Ectodermal cell (in vitro differentiated cells): ENCODE measurements around the gene TMEM198. TPM values are rescaled to one million over a fixed set of nuclear protein-coding genes. Genes with fewer than 3 reads are reported as not detected.

Source experiments
- H3K27ac ChIP-seq: 2 replicates; pipeline ENCODE4 v1.7.0; 2013; ENCODE audit warnings: mild to moderate bottlenecking, low read depth, low read length; ENCODE audit not compliant: insufficient read depth, poor library complexity, severe bottlenecking
- H3K27me3 ChIP-seq: 2 replicates; pipeline ENCODE4 v1.7.0; 2013; ENCODE audit warnings: mild to moderate bottlenecking, low read length; ENCODE audit not compliant: insufficient read depth, control insufficient read depth, poor library complexity, severe bottlenecking
- H3K36me3 ChIP-seq: one replicate; pipeline ENCODE4 v1.7.0; 2013; ENCODE audit warnings: low read length; ENCODE audit not compliant: control insufficient read depth, insufficient read depth
- H3K4me1 ChIP-seq: one replicate; pipeline ENCODE4 v1.7.0; 2013; ENCODE audit warnings: low read length; ENCODE audit not compliant: control insufficient read depth, insufficient read depth
- H3K4me3 ChIP-seq: 2 replicates; pipeline ENCODE4 v1.7.0; 2013; ENCODE audit warnings: low read depth, low read length, control low read depth; ENCODE audit not compliant: insufficient read depth
- H3K9me3 ChIP-seq: 2 replicates; pipeline ENCODE4 v1.7.0; 2013; ENCODE audit warnings: mild to moderate bottlenecking, low read length, moderate library complexity; ENCODE audit not compliant: control insufficient read depth
- WGBS, 2 experiments: methylation state at CpG; one replicate each; pipeline ENCODE4 v1.1.7; 2013; ENCODE audit warnings: missing lambda C conversion rate in 2 of 2; 5-methylcytosine and 5-hydroxymethylcytosine counted together
- polyA plus RNA-seq, 4 experiments: library from polyadenylated mRNA; stranded (reverse); fragments of 50-300 nt; gene quantifications; one replicate each; pipeline ENCODE4 v1.2.3, GENCODE V29; 2013

Gene TMEM198, protein sequence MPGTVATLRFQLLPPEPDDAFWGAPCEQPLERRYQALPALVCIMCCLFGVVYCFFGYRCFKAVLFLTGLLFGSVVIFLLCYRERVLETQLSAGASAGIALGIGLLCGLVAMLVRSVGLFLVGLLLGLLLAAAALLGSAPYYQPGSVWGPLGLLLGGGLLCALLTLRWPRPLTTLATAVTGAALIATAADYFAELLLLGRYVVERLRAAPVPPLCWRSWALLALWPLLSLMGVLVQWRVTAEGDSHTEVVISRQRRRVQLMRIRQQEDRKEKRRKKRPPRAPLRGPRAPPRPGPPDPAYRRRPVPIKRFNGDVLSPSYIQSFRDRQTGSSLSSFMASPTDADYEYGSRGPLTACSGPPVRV
- 1.6 TPM for polyA plus RNA-seq (2013, experiment 1 of 4)
- 2.7 TPM for polyA plus RNA-seq (2013, experiment 2 of 4)
- 2.7 TPM for polyA plus RNA-seq (2013, experiment 3 of 4)
- polyA plus RNA-seq (2013, experiment 4 of 4): 2.8 TPM

DNA sequence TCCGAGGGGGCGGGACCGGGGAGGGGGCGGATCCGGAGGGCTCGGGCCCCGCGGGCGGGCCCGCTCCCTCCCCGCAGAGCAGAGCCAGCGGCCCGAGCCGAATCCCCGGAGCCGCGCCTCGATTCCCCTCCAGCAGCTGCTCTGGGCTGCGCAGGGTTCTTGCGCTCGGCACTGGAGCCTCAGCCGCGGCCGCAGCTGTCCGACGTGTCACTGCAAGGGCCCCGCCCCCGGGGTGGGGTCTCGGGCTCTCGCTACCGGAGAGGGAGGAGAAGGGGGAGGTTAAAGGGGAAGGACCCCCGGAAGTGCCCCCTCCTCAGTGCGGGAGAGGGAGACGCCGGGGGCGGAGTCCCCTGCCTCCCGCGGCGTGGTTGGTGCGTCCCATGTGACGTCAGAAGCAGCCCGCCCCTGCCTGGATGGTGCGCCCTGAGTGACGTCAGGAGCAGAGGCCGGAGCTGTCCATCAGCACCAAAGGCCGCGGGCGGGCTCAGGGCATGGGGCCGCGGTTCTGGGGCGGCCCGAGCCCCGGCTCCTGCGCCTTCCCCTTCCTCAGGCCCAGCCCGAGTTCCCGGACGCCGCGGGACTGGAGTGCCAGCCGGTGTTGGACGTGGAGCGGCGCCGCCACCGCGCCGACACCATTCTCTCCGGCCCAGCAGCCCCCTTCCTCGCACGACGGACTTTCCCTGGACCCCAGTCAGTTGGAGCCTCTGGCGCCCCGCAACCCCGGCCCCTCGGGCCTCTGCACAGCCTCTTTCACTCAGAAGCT, at the start of gene TMEM198, which contains the start of gene CHPF:
Gene TMEM198 (plus strand): TSS at position 433 of the 763 bp plus-strand sequence. CDS start 700 bp downstream, outside the sequence.
Gene CHPF (minus strand): TSS at position 214 of the 763 bp plus-strand sequence. CDS start 271 bp downstream, outside the sequence.
- Histone ChIP-seq H3K27me3 (peaks cover 34% of the 10 kb centered on the region), H3K9me3 (no peaks in the 10 kb centered on the region), H3K4me1 (peaks cover 16% of the 10 kb centered on the region), H3K4me3 (peak within 1 kb of the TSS; percentile 80), H3K27ac (peak within 1 kb of the TSS; percentile 36), H3K36me3 (no peaks in the 10 kb centered on the region)
- WGBS, 2 experiments: 0 to 1% methylated on average over 75 of the region's 75 CpGs

DNA sequence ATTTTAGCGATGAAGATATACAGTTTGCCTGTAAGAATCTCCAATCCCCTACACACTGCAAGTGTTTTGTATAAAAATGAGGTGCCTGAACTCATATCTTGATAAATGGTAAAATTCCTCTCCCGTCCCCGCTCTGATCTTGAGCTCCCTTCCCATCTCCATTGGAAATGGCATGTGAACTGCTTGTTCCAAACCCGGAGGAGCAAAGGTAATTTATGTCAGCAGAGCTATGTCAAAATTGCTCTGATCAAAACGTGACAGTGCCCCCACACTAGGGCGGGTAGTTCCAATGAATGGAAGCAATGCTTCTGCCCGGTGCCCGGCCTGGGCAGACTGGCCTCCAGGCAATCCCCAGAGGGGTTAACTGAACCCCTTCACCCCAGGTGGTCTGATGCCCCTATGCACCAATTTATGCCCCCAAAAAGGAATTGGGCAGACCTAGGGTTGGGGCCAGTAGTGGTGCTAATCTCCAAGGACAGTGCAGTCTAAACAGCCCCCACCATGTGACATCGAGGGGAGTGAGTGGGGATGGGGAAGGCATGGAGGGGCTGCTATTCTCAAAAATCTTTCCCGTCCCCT, 48.8 kb upstream of the TMEM198 start:
- Histone ChIP-seq H3K27me3 (peaks cover 61% of the 10 kb centered on the region), H3K9me3 (no peaks in the 10 kb centered on the region), H3K27ac (no peak overlapping the region), H3K36me3 (no peaks in the 10 kb centered on the region), H3K4me1 (peaks cover 19% of the 10 kb centered on the region), H3K4me3 (no peak overlapping the region)
- 53% methylated on average over 10 of the region's 10 CpGs for WGBS, 2 experiments

DNA sequence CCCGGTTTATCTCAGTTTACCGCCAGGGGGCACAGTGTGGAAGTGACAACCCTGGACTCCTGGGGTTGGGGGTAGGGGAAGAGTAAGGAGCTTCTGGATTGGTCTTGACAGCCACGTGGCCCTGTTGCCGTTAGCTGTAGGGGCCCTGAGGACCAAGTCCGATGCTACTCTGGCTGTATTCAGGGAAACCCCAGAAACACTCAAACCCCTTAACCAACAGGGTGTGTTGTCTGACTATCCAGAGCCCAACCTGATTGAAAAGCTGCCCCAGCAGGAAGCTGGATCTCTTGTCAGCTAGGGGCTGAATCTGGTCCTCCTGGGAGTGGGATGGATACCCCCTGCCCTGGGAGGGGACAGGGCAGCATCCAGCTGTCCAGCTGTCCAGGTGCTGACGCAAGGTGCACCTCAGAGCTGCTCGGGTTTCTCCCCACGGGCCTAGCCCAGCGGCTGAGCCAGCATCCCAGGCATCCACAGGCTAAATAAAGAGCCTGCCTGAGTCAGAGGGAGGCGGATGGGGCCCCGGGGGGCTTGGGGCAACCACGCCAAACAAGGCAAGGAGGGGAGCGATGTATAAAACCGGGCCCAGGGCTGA, 48.2 kb upstream of the TMEM198 start:
- Histone ChIP-seq H3K4me3 (no peak overlapping the region), H3K4me1 (peaks cover 20% of the 10 kb centered on the region), H3K27ac (no peak overlapping the region), H3K27me3 (peaks cover 61% of the 10 kb centered on the region), H3K36me3 (no peaks in the 10 kb centered on the region), H3K9me3 (no peaks in the 10 kb centered on the region)
- 32 to 33% methylated on average over 14 of the region's 14 CpGs for WGBS, 2 experiments

DNA sequence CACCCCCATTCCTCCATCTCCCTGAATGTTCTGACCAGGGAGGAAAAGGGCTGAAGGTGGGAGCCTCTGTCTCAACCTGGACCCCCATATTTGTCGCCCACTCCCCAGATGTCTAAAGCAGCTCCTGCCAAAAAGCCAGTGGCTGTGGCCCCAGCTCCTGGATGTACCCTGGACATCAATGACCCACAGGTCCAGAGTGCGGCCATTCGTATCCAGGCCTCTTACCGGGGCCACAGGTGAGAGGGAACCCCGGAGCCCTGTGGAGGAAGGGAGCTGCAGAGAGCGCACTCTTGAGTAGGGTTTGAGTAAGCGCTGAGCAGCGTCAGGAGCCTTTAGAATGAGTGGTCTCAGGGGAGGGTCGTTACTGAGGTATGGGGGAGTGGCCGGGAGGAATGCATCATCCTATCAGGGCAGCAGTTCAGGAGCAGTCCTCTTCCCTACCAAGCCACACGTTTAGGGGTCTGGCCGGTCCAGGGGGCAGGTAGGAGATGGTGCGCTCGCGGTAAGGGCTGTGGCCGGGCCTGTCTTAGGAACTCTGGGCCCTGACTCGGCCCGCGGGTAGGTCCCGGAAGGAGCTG, 47.5 kb upstream of the TMEM198 start:
- Histone ChIP-seq H3K36me3 (no peaks in the 10 kb centered on the region), H3K4me1 (peaks cover 20% of the 10 kb centered on the region), H3K27ac (no peak overlapping the region), H3K27me3 (peaks cover 61% of the 10 kb centered on the region), H3K4me3 (no peak overlapping the region), H3K9me3 (no peaks in the 10 kb centered on the region)
- 28 to 29% methylated on average over 20 of the region's 20 CpGs for WGBS, 2 experiments

DNA sequence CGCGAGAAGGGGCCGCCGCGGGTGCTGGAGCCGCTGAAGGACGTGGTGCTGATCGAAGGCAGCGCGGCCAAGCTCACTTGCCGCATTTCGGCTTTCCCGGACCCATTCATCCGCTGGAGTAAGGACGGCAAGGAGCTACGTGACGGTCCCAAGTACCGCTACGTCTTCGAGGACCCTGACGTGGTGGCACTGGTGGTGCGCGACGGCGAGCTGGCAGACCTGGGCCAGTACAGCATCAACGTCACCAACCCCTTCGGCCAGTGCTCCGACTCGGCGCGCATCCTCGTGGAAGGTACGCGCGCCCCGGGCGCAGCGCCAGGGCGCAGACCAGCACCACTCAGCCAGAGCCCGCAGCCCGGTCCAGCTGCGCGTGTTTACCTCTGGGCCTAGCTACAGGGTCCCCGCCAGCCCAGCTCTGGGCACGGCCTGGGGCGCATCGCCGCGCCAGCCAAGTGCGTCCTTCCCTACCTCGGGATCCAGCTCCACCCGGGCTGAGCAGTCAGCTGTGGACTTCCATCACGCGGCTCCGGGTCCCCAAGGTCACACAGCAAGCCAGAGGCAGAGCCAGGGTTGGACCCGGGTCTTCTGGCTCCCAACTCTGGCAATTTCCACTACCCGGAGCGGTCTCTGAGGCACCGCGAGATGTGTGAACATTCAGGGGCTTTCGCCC, 46.9 kb upstream of the TMEM198 start:
- Histone ChIP-seq H3K36me3 (no peaks in the 10 kb centered on the region), H3K27ac (no peak overlapping the region), H3K4me3 (no peak overlapping the region), H3K27me3 (peaks cover 61% of the 10 kb centered on the region), H3K9me3 (no peaks in the 10 kb centered on the region), H3K4me1 (peaks cover 20% of the 10 kb centered on the region)
- WGBS, 2 experiments: 18 to 20% methylated on average over 61 of the region's 61 CpGs

DNA sequence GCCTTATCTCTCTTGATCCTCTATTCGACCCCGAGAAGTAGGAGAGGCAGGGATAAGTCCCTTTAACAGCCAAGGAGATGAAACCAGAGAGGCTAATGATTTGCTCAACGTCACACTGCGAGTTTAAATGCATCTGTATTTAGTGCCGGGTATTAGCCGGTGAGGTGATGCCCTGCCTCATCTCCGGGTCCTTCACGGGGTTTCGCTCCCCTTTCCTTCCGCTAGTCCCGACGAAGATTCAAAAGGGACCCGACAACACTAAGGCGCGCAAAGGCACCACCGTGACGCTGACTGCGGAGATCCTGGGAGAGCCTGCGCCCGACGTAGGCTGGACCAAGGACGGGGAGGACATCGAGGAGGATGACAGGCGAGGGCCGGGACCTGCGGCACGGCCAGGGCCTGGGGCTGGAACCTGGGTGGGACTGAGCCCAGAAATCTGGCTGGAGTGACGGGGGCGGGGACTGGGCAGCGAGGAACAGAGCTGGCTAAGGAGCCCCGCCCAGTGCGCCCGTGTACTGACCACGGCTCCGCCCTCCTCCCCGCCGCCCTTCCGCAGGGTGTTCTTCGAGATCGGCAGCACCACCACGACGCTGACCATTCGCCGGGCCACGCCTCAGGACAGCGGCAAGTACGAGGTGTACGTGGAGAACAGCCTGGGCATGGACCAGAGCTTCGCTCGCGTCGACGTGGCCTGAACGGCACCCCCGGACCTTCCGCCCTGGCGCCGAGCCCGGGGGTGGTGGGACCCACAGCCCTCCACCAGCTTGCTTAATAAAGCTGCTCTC, 46.1 kb upstream of the TMEM198 start:
- H3K36me3 ChIP-seq: no peaks in the 10 kb centered on the region
- peaks cover 20% of the 10 kb centered on the region for H3K4me1 ChIP-seq
- H3K9me3 ChIP-seq: no peaks in the 10 kb centered on the region
- H3K27ac ChIP-seq: no peak overlapping the region
- 4 to 5% methylated on average over 59 of the region's 59 CpGs for WGBS, 2 experiments
- peaks cover 56% of the 10 kb centered on the region for H3K27me3 ChIP-seq
- peak overlapping the region; percentile 51 for H3K4me3 ChIP-seq

DNA sequence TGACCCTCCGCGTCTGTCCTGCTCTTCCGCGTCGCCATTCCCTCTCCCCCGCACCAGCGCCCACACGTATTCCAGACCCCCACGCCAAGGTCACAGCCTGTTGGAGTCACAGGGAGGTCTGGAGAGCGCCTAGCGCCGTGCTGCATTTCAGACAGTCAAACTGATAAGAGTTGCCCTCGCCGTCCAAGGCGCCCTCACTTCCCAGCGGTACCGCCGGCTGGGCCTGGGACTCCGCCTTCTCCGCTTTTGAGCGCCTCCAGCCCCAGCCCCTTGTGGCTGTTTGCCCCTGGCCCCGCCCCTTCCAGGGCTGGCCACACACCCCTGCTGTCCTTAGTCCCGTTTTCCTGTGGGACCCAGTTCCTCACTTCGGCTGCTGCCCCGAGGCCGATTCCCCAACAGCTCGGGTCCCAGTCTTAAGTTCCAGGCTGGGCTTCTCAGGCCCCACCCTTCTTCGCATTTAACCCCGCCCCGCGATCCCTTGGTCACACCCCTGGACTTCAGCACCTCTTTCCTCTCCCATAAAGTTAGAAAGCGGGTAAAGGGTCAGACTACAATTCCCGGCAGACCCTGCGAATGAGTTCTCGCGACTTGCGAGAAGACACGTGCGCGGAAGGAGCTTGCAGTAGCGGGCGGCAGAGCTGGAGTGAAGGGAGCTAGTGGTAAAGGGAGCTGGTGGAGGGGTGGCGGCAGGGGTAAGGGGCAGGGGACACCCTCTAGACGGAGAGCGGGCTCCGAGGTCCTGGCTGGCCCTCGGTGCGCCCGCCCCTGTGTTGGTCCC, 45.4 kb upstream of the TMEM198 start, which contains the start of gene GMPPA:
Gene GMPPA (plus strand): TSS at position 612 of the 778 bp plus-strand sequence. CDS start 1,085 bp downstream, outside the sequence.
- Histone ChIP-seq H3K4me3 (peak within 1 kb of the TSS; percentile 51), H3K27me3 (peaks cover 50% of the 10 kb centered on the region), H3K4me1 (peaks cover 20% of the 10 kb centered on the region), H3K27ac (no peak within 1 kb of the TSS), H3K36me3 (no peaks in the 10 kb centered on the region), H3K9me3 (no peaks in the 10 kb centered on the region)
- 0% methylated on average over 49 of the region's 49 CpGs for WGBS, 2 experiments

DNA sequence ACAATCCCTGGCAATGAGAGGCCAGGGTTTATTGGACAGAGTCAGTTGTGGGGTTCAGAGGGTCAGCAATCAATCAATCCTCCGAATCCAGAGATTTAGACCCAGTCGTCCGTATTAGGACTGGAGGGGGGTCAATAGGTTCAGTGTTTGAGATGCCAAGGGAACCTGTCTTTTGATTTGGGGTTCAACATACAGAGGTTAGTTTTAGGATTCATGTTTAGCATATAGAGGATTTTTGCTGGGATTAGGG, 44.8 kb upstream of the TMEM198 start:
- peak overlapping the region; percentile 51 for H3K4me3 ChIP-seq
- peaks cover 20% of the 10 kb centered on the region for H3K4me1 ChIP-seq
- H3K27me3 ChIP-seq: peaks cover 45% of the 10 kb centered on the region
- no peaks in the 10 kb centered on the region for H3K36me3 ChIP-seq
- WGBS, 2 experiments: 6 to 9% methylated on average over 3 of the region's 3 CpGs
- H3K9me3 ChIP-seq: no peaks in the 10 kb centered on the region
- no peak overlapping the region for H3K27ac ChIP-seq
